Esophagus squamous epithelium (tissue), 5 donors: ENCODE results near the gene OR4E1. TPM values are rescaled to one million over a fixed set of nuclear protein-coding genes. Genes with fewer than 3 reads are reported as not detected.

Experiments
- DNase-seq: peaks from one replicate; lab custom pipeline; 2025; lab: John Stamatoyannopoulos, UW
- H3K27ac ChIP-seq, 4 donors: fragments of 200-600 bp; sonication (generic); one replicate each; pipeline ENCODE4 v1.5.1; 2016 to 2019; ENCODE audit warnings: mild to moderate bottlenecking in 1 of 4
- H3K27me3 ChIP-seq, 4 donors: fragments of 200-600 bp; sonication (generic); 1 replicate in 3 of 4; 2 replicates in 1 of 4; pipeline versions ENCODE4 v1.5.1 to v1.6.0; 2017 to 2021; ENCODE audit warnings: antibody characterized with exemption in 1 of 4
- H3K36me3 ChIP-seq, 3 donors: fragments of 200-600 bp; sonication (generic); one replicate each; pipeline ENCODE4 v1.5.1; 2016 to 2019
- H3K4me1 ChIP-seq, 3 donors: fragments of 200-600 bp; sonication (generic); one replicate each; pipeline ENCODE4 v1.5.1; 2017 to 2019
- H3K4me3 ChIP-seq, 4 donors: fragments of 200-600 bp; sonication (generic); 1 replicate in 3 of 4; 2 replicates in 1 of 4; pipeline ENCODE4 v1.5.1; 2016 to 2019; ENCODE audit warnings: mild to moderate bottlenecking in 2 of 4, moderate library complexity in 1 of 4
- H3K9me3 ChIP-seq, 3 donors: fragments of 200-600 bp; sonication (generic); one replicate each; pipeline ENCODE4 v1.5.1; 2016 to 2019
- POLR2A ChIP-seq, 4 donors: fragments of 450-650 bp; IDR thresholded peaks; one replicate each; pipeline ENCODE4 v1.6.1; 2017; ENCODE audit warnings: antibody characterized with exemption in 4 of 4, mild to moderate bottlenecking in 4 of 4, moderate library complexity in 3 of 4
- WGBS, 2 donors: methylation state at CpG; one replicate each; pipeline ENCODE4 v1.1.5; 2018; 5-methylcytosine and 5-hydroxymethylcytosine counted together
- intact Hi-C: fragments of 100-400 bp; cut with DNase I; formaldehyde crosslinking; loops from one replicate; pipeline ENCODE4 v1.15.0; 2022
- total RNA-seq, 4 donors: library from RNA; depleted of rRNA; stranded (reverse); fragments of >200 nt; gene quantifications; one replicate each; pipeline ENCODE4 v1.1.0, GENCODE V29; 2016
- TF ChIP-seq, protein P1 (sequence below), 6 experiments: fragments of 450-650 bp in 4 of 6; fragments of 200-600 bp in 2 of 6; sonication (generic) in 2 of 6; IDR thresholded peaks; one replicate each; pipeline ENCODE4 v1.5.1; 2016 to 2019; ENCODE audit warnings: antibody characterized with exemption in 6 of 6, mild to moderate bottlenecking in 4 of 6, moderate library complexity in 4 of 6
- donor health status: DM: yes; HTN: yes; CAD: no.

OR4E1 gene
- total RNA-seq, 4 donors from 2014 or later, result not detected

DNA sequence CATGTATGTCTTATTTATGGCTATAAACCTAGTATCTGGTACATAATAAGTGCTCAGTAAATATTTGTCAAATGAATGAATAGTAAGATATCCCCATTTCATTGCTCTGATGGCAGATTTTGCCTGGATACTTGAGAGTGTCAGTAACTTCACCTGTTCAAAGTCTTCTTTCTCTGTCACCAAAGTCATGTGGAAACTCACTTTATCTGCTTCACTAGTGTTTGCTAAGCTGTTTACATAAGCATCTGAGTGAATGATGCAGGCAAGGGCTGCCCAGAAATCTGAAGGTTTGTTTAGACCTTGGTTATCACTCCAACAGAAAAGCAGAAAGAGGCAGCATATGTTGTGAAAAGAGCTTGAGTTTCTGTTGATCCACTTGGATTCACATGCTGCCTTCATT is 4.3 kb downstream of the OR4E1 start:
- TF ChIP-seq, protein P1, sequence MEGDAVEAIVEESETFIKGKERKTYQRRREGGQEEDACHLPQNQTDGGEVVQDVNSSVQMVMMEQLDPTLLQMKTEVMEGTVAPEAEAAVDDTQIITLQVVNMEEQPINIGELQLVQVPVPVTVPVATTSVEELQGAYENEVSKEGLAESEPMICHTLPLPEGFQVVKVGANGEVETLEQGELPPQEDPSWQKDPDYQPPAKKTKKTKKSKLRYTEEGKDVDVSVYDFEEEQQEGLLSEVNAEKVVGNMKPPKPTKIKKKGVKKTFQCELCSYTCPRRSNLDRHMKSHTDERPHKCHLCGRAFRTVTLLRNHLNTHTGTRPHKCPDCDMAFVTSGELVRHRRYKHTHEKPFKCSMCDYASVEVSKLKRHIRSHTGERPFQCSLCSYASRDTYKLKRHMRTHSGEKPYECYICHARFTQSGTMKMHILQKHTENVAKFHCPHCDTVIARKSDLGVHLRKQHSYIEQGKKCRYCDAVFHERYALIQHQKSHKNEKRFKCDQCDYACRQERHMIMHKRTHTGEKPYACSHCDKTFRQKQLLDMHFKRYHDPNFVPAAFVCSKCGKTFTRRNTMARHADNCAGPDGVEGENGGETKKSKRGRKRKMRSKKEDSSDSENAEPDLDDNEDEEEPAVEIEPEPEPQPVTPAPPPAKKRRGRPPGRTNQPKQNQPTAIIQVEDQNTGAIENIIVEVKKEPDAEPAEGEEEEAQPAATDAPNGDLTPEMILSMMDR (IDR thresholded peaks at IDR 0.05), result no peak
- TF ChIP-seq POLR2A (IDR thresholded peaks at IDR 0.05), result no peak
- no peaks in the 10 kb centered on the region for H3K36me3 ChIP-seq
- no peak for DNase-seq
- H3K27me3 ChIP-seq, result no peaks in the 10 kb centered on the region
- H3K4me1 ChIP-seq, result no peaks in the 10 kb centered on the region
- H3K27ac ChIP-seq, result no peak overlapping the region
- no peak overlapping the region for H3K4me3 ChIP-seq
- H3K9me3 ChIP-seq, result no peaks in the 10 kb centered on the region
- intact Hi-C loops, result no loop called here

DNA sequence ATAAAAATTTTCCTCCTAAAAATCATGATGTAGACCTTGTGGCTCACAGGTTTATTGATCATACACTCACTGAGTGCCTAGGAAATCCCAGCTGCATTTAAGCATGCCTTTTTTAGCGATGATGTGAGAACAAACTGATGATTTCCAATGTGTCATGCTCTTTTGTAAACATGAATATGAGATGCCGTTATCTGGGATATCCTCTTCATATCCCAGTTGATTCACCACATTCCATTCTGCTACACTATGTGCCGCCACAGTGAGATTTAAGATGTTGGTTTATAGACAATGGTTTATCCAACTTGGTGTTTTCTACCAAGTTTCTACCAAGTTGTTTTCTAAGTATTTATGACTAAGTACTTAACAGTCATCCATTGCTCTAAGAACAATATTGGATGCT is 5.2 kb downstream of the OR4E1 start:
- no peaks in the 10 kb centered on the region for H3K27me3 ChIP-seq
- no peaks in the 10 kb centered on the region for H3K36me3 ChIP-seq
- no peak for DNase-seq
- WGBS, 2 donors, result 66 to 70% methylated on average over 3 of the region's 3 CpGs
- H3K4me3 ChIP-seq, result no peak overlapping the region
- TF ChIP-seq, protein P1 (IDR thresholded peaks at IDR 0.05), result no peak
- no peak for TF ChIP-seq POLR2A (IDR thresholded peaks at IDR 0.05)
- H3K27ac ChIP-seq, result no peak overlapping the region
- no peaks in the 10 kb centered on the region for H3K9me3 ChIP-seq
- no peaks in the 10 kb centered on the region for H3K4me1 ChIP-seq
- intact Hi-C loops, result no loop called here

DNA sequence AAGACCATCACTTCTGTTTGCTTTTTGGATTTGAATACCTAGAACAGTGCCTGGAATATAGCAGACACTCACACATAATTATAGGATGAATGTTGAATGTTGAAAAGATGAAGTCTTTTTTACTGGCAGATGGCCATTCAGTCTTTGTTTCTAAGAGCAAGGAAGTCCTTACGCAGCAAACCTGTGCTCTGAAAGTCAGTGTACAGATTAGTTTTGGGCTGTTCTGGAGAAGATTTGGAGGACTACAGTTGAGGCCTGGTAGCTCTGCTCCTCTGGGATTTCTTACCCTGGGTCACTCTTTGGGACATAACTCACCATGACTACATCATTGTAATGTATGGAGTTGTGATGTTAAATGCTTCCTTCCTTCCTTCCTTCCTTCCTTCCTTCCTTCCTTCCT is 16.6 kb downstream of the OR4E1 start:
- no peak for DNase-seq
- H3K27ac ChIP-seq, result no peak overlapping the region
- TF ChIP-seq, protein P1 (IDR thresholded peaks at IDR 0.05), result no peak
- no peak for TF ChIP-seq POLR2A (IDR thresholded peaks at IDR 0.05)
- intact Hi-C loops, result no loop called here
- no peaks in the 10 kb centered on the region for H3K9me3 ChIP-seq
- no peaks in the 10 kb centered on the region for H3K4me1 ChIP-seq
- H3K27me3 ChIP-seq, result no peaks in the 10 kb centered on the region
- 69 to 100% methylated on average over 1 of the region's 1 CpG for WGBS, 2 donors
- H3K4me3 ChIP-seq, result no peak overlapping the region
- H3K36me3 ChIP-seq, result no peaks in the 10 kb centered on the region

DNA sequence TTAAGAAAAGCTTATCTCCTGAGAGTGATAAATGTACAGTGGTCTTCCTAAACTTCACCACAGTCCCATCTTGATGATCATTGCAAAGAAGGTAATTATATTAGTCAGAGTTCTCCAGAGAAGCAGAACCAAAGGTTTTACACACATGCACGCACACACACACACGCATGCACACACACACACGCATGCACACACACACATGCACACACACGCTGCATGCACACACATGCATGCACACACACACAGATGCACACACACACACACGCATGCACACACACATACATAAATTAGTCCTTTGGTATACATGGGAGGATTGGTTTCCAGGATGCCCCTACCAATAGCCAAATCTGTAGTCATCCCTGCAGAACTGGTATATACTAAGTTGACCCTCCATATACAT is 19.4 kb downstream of the OR4E1 start:
- no peak for DNase-seq
- H3K4me3 ChIP-seq, result no peak overlapping the region
- 75 to 85% methylated on average over 5 of the region's 5 CpGs for WGBS, 2 donors
- TF ChIP-seq, protein P1 (IDR thresholded peaks at IDR 0.05), result no peak
- no peak for TF ChIP-seq POLR2A (IDR thresholded peaks at IDR 0.05)
- no peak overlapping the region for H3K27ac ChIP-seq
- H3K9me3 ChIP-seq, result no peaks in the 10 kb centered on the region
- no peaks in the 10 kb centered on the region for H3K27me3 ChIP-seq
- intact Hi-C loops, result no loop called here
- H3K36me3 ChIP-seq, result no peaks in the 10 kb centered on the region
- H3K4me1 ChIP-seq, result no peaks in the 10 kb centered on the region

DNA sequence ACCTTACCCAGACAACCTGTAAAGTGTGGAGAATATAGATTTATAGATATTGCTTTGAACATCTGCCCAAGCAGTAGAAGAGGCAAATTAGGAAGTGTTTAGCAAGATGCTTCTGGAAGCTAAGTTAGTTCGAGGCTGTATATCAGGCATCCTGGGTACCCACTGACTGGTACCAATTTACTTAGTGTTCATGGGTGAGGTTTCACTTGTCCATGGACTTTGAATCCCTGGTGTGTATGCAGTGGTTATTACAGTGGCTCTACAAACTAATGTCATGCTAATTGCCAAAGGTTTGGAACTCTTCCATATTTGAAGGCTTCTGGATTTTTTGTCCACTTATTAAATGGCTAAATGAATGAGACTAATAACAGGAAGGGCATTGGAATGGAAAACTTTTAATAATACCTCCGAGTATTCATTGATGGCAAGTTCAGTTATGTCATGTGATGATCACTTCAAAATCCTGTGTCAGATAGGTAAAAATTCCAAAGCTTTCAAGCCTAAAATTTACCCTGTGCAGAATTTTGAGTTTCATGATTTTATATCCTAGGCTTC is 20.2 kb downstream of the OR4E1 start, which contains the start of gene OR4E2:
OR4E2 (plus strand) TSS at position 505 of the 555 bp plus-strand sequence. CDS start 11,248 bp downstream, outside the sequence.
- H3K27me3 ChIP-seq, result no peaks in the 10 kb centered on the region
- WGBS, 2 donors, result 60 to 64% methylated on average over 2 of the region's 2 CpGs

More for the DNA sequence above, 20.2 kb downstream of the OR4E1 start, which contains the start of gene OR4E2:
- Histone ChIP-seq H3K36me3 (no peaks in the 10 kb centered on the region), H3K27ac (no peak within 1 kb of the TSS), H3K9me3 (no peaks in the 10 kb centered on the region), H3K4me3 (no peak within 1 kb of the TSS), H3K4me1 (no peaks in the 10 kb centered on the region)
- no peak for DNase-seq
- intact Hi-C loops, result no loop called here
- TF ChIP-seq, protein P1 (IDR thresholded peaks at IDR 0.05), result no peak
- no peak for TF ChIP-seq POLR2A (IDR thresholded peaks at IDR 0.05)
